ENCODE results near the gene FGF22. TPM values are rescaled to one million over a fixed set of nuclear protein-coding genes. Genes with fewer than 3 reads are reported as not detected.

Gene FGF22
- total and polyA plus RNA-seq, 2 of the 13 experiments (the other 11 are each of a cell fraction or from before 2014, with no cell fraction given) = 0.24 TPM; not detected in 1

- peak; percentile 50; the same call in 1 of the 2 replicates for TF ChIP-seq ZNF687 (CRISPR knock-in tag; IDR thresholded peaks at IDR 0.05)
- TF ChIP-seq SPEN (CRISPR knock-in tag; IDR thresholded peaks at IDR 0.05; ENCODE audit: low read depth) = 0 out of 2 replicates have a peak, but pooled peaks have one; percentile 28
- TF ChIP-seq ARNT2 (CRISPR knock-in tag; IDR thresholded peaks at IDR 0.05; ENCODE audit: low read depth) = no peak; the same call in 1 of the 2 replicates
- 0 out of 2 replicates have a peak, but pooled peaks have one; percentile 21 for TF ChIP-seq TGIF2 (CRISPR knock-in tag; IDR thresholded peaks at IDR 0.05)
- TF ChIP-seq TSC22D2 (CRISPR knock-in tag; IDR thresholded peaks at IDR 0.05; ENCODE audit: borderline replicate concordance) = 0 out of 2 replicates have a peak, but pooled peaks have one; percentile 41
- TF ChIP-seq GABPB1 (CRISPR knock-in tag; IDR thresholded peaks at IDR 0.05) = no peak
- no peak for TF ChIP-seq PAWR (CRISPR knock-in tag; IDR thresholded peaks at IDR 0.05; ENCODE audit: borderline replicate concordance)
- TF ChIP-seq PREB (CRISPR knock-in tag; IDR thresholded peaks at IDR 0.05) = no peak
- TF ChIP-seq KDM3A (CRISPR knock-in tag; IDR thresholded peaks at IDR 0.05; ENCODE audit: low read depth) = no peak
- peak; percentile 14; the same call in 1 of the 2 replicates for TF ChIP-seq ZNF773 (CRISPR knock-in tag; IDR thresholded peaks at IDR 0.05; ENCODE audit: borderline replicate concordance)
- peak; percentile 5 for TF ChIP-seq PTBP1 (IDR thresholded peaks at IDR 0.05; ENCODE audit: low read depth, low read length, poor library complexity, severe bottlenecking)
- no peak for TF ChIP-seq ZNF232 (CRISPR knock-in tag; IDR thresholded peaks at IDR 0.05; ENCODE audit: borderline replicate concordance)
- TF ChIP-seq NKX3-1 (CRISPR knock-in tag; IDR thresholded peaks at IDR 0.05) = no peak
- no peak for TF ChIP-seq ZNF839 (CRISPR knock-in tag; IDR thresholded peaks at IDR 0.05; ENCODE audit: borderline replicate concordance)
- 0 out of 2 replicates have a peak, but pooled peaks have one; percentile 25 for TF ChIP-seq SNAI1 (CRISPR knock-in tag; IDR thresholded peaks at IDR 0.05; ENCODE audit: borderline replicate concordance)
- no peak; the same call in 1 of the 2 replicates for TF ChIP-seq TIGD3 (CRISPR knock-in tag; IDR thresholded peaks at IDR 0.05; ENCODE audit: borderline replicate concordance)
- peak; percentile 58; the same call in 1 of the 2 replicates for TF ChIP-seq SAFB2 (CRISPR knock-in tag; IDR thresholded peaks at IDR 0.05; ENCODE audit: borderline replicate concordance, low read depth)
- peak; percentile 54; the same call in 1 of the 2 replicates for TF ChIP-seq DMAP1 (CRISPR knock-in tag; IDR thresholded peaks at IDR 0.05)
- no peak for TF ChIP-seq NFE2L2 (IDR thresholded peaks at IDR 0.05; ENCODE audit: low read length)
- 0 out of 2 replicates have a peak, but pooled peaks have one; percentile 8 for TF ChIP-seq ZNF20 (CRISPR knock-in tag; IDR thresholded peaks at IDR 0.05)
- TF ChIP-seq NBN (conservative IDR thresholded peaks at IDR 0.05) = no peak
- peak; percentile 4; the same call in 1 of the 2 replicates for TF ChIP-seq FOSL2 (CRISPR knock-in tag; IDR thresholded peaks at IDR 0.05)
- no peak for TF ChIP-seq IRF2 (CRISPR knock-in tag; IDR thresholded peaks at IDR 0.05)
- TF ChIP-seq ERF (CRISPR knock-in tag; IDR thresholded peaks at IDR 0.05) = peak; percentile 21; the same call in 1 of the 2 replicates
- TF ChIP-seq ZNF558 (CRISPR knock-in tag; IDR thresholded peaks at IDR 0.05; ENCODE audit: borderline replicate concordance) = no peak
- TF ChIP-seq ZFP90 (CRISPR knock-in tag; IDR thresholded peaks at IDR 0.05; ENCODE audit: borderline replicate concordance) = no peak
Observed at GRCh38 chr19:632579-633067, 7.1 kb upstream of the FGF22 start (continued).
